A549 (cell line): ENCODE measurements around the gene PKD1.

Experiments used
- CBX2 ChIP-seq: fragments of 200-600 bp; sonication (generic); IDR thresholded peaks from 2 replicates; pipeline ENCODE4 v1.6.1; 2016; ENCODE audit warnings: low read depth, mild to moderate bottlenecking, borderline replicate concordance
- TF ChIP-seq, protein P1 (sequence below): fragments of >200 bp; sonication (Bioruptor Twin); formaldehyde crosslinking; IDR thresholded peaks from 3 replicates; pipeline ENCODE4 v1.6.1; 2016

- no peak for TF ChIP-seq CBX2
- TF ChIP-seq, protein P1, sequence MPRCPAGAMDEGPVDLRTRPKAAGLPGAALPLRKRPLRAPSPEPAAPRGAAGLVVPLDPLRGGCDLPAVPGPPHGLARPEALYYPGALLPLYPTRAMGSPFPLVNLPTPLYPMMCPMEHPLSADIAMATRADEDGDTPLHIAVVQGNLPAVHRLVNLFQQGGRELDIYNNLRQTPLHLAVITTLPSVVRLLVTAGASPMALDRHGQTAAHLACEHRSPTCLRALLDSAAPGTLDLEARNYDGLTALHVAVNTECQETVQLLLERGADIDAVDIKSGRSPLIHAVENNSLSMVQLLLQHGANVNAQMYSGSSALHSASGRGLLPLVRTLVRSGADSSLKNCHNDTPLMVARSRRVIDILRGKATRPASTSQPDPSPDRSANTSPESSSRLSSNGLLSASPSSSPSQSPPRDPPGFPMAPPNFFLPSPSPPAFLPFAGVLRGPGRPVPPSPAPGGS = no peak
Measured at GRCh38 chr16:2083876-2084780, 51.6 kb downstream of the PKD1 start.
